CD4-positive, alpha-beta T cell treated with Interleukin-15 for 1 hour (primary cell): ENCODE data around the gene RAB38.

Experiments
- DNase-seq: peaks from one replicate; pipeline ENCODE4 v3.0.0-alpha.2; 2020

The RAB38 gene

GRCh38 chr11:88169471-88169870 is 5.8 kb downstream of the RAB38 start:
- no peak for DNase-seq

DNA sequence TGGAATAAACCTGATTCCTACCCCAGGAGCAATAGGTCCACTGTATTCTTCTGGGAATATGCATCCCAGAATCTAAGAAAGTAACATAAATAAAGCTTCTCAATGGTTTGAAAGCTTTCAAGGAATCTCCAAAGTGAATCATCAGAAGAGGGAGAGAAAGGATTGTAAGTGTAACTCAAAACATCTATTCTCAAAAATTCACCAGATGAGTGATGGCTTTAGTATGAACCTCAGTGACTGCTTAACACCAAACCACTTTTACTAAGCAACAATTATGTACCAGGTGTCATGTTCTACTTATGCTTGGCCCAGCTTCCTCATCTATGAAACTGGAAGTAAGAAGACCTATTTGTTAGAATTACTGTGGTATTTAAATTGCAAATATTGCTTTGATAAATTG is 7.4 kb downstream of the RAB38 start:
- no peak for DNase-seq

DNA sequence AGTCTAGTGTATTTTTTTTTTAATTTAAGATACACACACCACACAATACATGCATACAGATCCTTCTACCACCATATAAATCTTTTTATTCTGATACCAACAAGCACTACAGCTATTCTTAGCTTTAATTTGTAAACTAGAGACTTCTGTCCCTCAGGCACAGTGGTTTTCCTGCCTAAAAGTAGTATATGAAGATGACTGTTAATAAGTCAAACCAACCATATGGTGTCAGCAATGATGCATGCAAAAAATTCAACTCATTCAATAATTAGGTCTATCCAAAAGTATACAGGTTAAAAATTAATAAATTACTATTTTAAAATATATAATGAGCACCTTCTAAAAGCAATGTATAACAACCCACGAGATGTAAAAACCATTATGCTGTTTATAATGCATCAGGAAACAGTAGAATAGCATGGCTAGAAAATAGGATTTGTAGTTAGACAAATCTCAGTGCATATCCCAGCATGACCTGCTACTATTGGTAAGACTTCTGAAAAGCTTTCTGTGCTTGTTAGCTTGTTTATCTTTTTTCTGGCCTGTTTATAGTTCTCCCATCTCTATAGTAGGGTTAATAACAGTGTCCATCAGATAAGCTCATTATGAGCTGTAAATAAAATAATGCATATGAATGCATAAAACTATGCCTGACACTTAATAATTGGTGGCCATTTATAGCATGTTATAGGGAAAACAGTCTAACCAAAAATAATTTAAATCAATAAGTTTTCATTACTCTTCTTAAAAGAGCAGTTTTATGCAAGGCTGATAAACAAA is 10.2 kb downstream of the RAB38 start:
- no peak for DNase-seq

GRCh38 chr11:88164320-88164719 is 10.9 kb downstream of the RAB38 start:
- no peak for DNase-seq

- DNase-seq: no peak
Measured at GRCh38 chr11:88158081-88158480, 17.2 kb downstream of the RAB38 start.

- DNase-seq: no peak
Measured at GRCh38 chr11:88157370-88157769, 17.9 kb downstream of the RAB38 start.

DNA sequence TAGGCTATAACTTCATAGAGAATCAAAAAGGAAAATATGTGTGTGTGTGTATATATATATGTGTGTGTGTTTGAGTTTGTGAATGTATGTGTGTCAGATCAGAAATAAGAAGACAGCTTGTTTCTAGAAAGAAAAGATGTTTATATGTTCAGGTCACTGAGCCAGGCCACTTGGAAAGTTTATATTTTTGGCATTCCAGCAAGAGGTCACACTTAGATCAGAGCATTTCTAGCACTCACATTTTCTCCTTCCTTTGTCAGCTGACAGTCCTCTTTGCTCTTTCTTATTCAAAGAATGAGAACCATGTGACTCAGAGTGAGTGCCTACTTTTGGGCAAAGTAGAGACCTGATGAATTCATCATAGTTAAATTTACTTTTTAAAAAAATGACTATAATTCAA is 22.9 kb downstream of the RAB38 start:
- DNase-seq: no peak

GRCh38 chr11:88151709-88152265 is 23.5 kb downstream of the RAB38 start:
- DNase-seq: no peak

GRCh38 chr11:88146106-88146505 is 29.1 kb downstream of the RAB38 start:
- DNase-seq: no peak

GRCh38 chr11:88139865-88140264 is 35.4 kb downstream of the RAB38 start:
- DNase-seq: no peak

DNA sequence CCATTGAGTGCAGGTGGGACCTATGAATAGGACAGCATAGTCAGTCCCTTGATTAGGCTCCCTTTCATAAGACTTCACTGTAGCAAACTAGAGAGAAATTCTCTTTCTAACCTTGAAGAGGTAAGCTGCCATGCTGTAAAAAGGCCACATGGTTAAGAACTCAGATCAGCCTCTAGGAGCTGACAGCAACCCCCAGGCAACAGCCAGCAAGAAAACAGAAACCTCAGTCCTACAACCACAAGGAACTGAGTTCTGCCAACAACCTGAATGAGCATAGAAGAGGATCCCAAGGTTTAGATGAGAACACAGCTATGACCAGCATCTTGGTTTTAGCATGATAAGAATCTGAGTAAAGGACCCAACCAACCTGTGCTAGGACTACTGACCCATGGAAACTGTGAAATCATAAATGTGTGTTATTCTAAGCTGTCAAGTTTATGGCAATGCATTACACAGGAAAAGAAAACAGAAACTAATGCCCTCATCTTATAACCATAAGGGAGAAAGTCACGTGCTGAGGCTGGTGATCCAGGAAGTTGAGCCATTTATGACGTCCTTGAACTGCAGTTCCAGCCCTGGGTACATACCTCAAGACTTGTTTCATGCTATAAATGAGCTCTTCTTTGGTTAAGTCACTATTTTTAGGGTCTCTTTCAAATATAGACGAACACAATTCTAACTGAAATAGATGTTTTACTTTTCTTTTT is 43.3 kb downstream of the RAB38 start:
- DNase-seq: no peak

GRCh38 chr11:88122956-88123355 is 52.3 kb downstream of the RAB38 start:
- no peak for DNase-seq

DNA sequence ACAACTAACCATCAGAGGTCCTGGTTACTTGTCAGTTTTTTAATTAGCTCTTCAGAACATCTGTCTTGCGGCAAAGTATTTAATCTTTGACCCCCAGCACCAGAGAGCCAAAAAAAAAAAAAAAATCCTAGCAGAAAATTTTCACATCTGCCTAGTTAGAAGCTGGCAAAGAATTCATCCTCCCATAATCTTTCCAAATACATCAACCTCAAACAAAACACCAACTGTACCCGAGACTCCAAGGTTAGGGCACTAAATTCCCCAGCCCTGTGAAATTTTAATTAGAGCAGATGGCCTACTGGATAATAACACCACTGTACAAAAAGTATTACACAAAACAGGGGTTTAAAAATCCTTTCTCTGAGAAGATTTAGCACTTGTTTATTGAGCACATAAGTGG is 55.7 kb downstream of the RAB38 start:
- DNase-seq: no peak

DNA sequence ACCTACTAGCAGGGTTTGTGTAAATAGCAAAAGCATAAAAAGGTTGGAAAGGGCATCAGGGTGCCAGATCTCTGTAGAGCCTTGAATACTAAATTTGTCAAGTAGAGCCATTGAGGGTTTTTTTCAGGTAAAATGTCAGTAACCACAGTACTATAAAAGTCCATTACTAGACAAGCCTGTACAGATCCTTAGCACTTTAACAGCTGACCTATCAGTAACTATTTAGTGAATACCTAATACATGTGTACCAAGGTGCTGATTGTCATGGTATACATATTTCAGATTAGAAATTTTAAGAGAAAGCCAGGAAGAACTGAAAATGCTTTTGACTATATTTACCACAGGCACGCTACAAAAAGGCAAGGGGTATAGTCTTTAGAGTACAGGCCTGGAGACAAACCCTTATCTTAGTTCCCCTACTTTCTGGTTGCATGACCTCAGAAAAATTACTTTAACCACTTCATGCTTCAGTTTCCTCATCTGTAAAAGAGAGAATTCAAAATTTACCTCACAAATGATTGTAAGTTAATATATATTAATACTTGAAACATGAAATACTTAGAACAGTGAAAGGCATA is 57.9 kb downstream of the RAB38 start:
- no peak for DNase-seq

- no peak for DNase-seq
Measured at GRCh38 chr11:88115828-88116755, 59.2 kb downstream of the RAB38 start.

DNA sequence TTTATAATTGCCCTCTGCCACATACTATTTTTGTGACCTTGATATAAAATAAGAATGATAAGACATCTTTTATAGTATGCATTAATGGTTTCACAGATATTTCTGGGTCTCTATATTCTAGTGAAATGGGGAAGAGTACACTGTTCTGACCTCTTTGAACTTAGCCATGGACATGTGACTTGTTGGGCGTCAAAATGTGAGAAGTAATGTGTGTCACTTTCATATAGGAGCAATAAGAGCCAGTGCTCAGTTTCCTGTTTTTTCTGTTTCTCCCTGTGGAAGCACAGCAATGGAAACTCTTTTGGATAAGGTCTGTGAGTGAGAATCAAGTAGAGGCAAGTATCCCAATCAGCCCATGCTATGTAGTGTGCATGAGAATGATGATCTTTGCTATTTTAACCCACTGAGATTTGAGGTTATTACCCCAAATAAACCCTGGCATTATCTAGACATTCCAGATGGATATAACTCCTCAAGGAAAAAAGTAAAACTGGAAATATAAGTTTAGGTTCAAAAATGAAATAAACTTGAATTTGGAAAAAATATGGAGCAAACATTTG is 60.7 kb downstream of the RAB38 start:
- DNase-seq: no peak

DNA sequence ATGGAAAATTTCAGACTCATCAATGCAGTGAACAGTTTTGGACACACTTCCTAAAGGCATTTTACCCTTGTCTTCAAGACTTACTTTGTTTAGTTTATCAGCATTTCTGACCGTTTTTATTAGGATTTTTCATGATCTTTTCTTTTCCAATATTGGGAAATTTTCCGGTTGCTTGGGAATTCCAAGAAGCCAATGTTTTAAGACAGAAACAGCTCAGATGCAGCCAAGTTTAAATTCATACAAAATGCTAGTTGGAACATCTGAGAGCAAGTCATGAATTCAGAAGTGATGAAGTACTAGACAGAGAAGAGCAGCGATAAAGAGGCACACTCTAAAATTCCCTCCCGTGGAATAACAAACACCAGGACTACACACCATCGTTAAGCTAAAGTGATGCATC is 68.6 kb downstream of the RAB38 start:
- no peak for DNase-seq

DNA sequence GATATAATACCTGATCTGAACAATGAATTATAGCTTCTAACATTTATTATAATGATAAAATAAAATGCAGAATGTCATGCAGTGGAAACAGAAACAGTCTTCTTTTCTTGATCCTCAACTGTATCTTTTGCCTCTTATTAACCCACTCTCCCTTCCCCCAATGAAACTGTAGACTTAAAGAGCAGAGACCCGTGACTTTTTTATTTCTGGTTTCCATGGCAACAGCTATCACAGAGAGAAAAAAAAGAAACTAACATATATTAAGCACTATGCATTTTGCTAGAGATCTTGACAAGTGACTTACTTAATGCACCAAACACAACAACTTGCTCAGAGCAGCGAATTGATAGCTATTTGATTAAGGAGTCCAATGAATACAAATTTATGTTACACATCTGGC is 69.3 kb downstream of the RAB38 start:
- DNase-seq: no peak

DNA sequence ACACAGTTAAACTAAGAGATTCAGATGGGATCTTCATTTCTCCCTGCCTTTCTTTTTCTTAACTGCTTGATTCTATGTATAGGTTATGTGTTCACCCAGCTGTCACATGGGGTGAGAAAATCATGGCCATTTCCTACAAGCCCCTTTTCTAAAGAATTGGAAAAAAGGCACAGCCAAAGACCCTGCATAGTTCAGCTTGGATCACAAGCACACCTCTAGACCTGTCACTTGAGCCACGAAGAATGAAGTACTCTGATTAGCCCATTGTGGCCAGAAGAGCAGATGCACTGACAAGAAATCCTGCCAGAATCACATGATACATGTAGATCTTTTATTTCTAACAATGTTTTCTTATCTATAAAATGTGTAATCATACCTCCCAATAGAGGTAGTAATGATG is 69.7 kb downstream of the RAB38 start:
- no peak for DNase-seq

DNA sequence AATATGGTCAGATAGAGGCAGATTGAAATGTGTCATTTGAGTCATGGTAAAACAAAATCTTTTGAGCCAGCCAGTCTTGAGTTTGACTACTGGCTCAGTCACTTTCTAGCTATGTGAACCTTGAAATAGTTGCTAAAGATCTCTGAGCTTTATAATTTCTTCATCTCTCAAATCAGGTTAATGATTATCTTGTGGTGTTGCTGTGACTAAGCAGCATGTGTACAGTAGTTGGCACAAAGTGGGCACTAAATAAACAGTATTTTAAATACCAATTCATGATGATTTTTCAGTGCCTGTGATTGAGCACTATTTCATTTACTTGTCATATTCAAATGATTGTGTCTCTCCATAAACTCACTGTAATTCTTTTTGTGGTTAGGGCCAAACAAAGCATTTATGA is 70.8 kb downstream of the RAB38 start:
- no peak for DNase-seq

DNA sequence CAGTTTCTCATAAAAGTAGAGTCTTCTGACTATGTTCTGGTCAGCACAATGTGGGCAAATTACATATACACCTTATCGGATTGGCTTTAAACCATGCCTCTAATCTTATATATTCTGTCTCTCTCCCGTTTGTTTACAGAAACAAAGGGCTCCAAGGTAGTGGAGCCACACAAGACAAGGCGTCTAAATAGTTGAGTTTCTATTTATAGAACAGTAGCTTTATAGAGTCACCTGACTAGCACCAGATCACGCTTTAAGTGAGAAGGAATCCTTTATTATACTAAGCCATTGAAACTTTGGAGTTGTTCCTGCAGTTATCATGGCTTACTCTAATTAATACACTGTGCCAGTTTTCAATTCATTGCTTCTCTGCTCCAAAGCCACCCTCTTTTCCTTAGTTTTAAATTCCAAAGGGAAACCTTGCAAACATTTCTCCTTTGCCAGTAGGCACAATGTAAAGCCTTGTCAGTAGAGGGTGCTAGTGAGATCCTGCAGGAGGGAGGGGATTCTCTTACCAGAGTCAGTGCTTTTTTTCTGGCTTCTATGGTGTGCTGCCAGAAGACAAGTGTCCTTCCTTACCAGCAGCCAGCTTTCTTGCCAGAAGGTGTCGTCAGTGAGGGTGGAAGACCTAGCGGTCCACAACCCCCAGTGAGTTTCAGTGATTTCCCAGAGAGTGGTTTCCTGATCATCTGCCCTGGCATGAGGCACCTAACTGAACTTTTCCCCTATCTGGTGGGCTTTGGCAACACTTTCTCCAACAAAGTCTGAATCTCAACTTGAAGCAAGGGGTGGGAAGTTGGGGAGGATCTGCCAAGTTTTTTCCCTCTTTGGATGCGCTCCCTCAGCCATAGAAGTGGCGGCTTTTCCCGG is 71.7 kb downstream of the RAB38 start:
- DNase-seq: peak; percentile 17

DNA sequence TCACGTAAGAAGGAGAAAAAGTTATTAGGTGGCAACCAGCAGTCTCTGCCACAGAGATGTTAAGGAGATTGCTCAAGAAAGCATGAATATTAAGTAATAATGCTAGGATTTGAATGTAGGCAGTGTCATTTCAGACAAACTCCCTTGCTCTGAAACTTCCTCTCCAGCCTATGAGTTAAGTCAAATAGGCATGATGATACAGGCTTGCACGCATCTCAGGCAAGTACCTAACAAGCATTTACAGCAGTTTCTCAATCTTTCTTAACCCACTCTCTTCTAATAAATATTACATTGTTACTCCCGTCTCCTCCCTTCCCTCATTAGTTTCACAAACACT is 72.7 kb downstream of the RAB38 start:
- no peak for DNase-seq
